GM18511 (cell line): ENCODE measurements around the gene NABP1.

Experiments
- ATAC-seq: cut with Tn5 transposase; IDR thresholded peaks from one replicate; pipeline ENCODE4 v1.9.1; 2021; ENCODE audit warnings: mild to moderate bottlenecking, moderate library complexity; ENCODE audit not compliant: unreplicated experiment

Gene NABP1

DNA sequence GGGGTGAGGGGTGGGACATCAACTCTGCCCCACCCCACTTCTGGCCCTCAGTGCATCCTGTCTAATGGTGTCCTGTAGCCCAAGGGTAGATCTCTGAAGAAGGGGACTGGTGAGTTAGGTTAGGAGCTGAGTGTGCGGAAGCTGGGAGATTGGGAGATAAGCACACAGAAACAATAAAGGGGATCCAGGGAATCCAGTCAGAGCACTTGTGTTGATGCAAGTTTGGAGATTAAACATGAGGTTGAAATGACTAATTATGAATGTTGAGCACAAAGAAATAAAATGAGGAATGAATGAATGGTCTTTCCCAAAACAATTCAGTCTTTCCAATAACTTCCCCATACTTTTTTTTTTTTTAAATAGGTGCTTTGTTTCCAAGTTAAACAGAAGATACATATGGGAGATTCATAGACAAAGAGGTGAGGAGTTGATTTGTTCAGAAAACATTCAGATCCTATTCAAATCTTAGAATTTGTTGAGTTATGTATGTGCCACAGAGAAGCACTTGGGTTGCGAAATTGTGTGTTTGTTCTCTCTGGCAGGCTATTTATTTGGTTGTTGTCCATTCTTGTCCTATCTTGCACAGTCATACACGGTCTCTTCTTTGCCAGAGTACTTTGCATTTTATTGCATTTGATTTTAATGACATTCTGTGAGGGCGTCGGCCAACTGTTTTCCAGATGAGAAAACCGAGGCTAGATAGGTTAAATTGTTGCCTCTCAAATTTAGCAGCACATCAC is 31.6 kb upstream of the NABP1 start:
- no peak for ATAC-seq

DNA sequence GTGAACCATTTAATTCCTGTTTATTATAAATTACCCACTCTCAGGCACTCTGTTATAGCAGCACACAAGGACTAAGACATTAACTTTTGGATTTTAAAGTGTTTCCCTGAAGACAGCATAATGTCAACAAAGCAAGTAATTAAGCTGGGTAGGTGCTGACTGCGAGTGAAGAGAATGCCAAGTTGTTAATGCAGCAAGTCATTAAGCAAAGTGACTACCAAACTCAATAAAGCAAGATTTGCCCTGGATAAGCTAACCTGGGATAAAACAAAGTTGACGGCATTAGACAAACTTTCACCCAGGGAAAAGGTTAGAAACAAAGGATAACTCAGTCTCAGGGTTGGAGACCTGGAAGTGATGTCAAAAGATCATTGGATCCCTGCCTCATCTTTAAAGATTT is 28.4 kb upstream of the NABP1 start:
- no peak for ATAC-seq

DNA sequence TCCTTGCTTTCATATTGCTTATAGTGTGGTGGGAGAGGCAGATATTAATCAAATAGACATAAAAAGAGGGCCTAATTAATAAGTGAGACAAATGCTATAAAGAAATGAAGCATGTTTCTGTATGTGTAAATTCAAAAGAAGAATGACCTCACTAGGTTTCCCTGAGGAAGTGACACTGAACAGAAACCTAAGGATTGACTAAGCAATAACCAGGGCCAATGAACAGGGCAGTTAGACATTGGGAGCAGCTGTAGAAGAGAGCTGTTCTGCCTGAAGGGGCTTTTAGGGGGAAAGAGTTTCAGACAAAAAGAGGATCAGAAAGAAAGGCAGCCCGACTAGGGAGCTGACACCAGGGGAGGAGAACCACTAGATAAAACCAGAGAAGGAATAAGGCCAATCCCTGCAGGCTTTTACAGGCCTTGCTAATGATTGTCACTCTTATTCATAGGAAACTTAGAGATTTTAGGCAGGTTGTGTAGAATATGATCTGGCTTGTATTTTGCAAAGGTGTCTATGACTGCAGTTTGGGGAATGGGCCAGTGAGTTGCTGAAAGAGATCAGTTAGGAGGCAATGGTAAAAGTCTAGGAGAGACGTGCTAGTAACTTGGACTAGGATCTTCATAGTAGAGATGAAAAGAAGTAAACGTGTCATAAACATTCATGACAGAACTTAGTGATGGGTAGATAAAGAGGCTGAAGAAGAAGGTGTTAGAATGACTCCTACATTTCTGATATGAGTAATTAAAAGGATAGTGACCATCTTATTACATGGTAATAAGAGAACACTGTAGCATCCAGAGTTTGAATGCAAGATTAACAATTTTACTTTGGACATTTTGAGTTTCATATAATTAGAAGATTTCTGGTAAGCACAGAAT is 26.8 kb upstream of the NABP1 start:
- ATAC-seq: peak; percentile 98

DNA sequence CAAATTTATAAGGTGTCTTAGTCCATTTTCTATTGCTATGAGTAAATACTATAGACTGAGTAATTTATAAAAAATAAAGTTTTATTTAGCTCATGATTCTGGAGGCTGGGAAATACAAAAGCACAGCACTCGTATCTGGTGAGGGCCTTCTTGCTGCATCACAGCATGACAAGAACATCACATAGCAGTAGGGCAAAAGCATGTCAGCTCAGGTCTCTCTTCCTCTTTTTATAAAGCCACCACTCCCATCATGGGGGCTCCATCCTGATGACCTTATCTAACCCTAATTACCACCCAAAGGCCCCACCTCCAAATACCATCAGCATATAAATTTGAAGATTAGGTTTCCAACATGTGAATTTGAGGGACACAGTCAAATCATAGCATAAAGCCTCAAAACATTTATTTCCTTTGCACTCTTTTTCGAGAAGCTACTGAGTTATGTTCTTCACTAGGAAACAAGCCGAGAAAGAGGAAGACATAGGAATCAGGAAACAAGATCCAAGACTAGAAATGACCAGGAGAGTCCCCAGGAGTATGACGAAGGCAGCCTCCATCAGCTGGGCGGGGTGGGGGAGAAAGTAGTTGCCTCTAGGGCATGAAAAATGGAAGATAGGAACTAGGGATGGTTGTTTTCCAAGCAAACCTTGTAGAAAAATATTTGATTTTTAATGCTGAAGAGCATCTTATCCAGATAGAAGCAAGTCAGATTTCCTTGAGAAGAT is 24.1 kb upstream of the NABP1 start:
- ATAC-seq: no peak

DNA sequence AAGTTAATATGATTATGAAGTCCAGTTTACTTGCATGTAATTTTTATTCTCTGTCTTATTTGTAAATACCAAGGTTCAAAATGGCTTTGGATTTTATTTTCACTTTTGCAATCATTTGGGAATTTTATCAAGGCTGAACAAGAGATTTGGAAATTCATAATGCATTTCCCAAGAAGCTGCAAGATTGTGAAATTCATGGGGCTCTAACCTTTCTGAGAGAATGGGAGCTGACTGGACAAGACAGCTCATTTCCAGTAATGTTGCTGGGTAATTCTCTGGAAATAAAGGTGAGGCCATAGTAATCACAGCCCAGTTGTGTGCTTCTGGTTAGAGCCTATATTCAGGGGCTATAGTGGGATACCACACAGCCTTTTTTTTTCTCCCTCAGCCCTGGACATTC is 21.5 kb upstream of the NABP1 start:
- no peak for ATAC-seq

DNA sequence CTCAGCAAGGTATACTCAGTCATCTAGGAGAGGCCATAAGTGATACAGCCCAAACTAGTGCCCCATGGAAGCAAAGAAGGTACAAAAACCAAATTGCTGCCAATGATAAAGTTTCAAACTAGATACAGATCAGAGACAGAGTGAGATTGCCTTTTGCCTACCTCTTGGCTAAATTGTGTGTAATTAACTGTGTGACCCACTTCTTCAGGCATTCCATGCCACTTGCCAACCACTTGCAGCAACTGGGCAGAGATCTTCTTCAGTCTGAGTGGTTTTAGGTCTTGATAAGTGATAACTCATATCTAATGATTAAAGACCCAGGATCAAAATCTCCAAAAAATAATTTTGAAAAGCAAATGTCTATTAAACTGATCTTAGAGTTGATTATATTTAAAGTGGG is 21.1 kb upstream of the NABP1 start:
- ATAC-seq: no peak

DNA sequence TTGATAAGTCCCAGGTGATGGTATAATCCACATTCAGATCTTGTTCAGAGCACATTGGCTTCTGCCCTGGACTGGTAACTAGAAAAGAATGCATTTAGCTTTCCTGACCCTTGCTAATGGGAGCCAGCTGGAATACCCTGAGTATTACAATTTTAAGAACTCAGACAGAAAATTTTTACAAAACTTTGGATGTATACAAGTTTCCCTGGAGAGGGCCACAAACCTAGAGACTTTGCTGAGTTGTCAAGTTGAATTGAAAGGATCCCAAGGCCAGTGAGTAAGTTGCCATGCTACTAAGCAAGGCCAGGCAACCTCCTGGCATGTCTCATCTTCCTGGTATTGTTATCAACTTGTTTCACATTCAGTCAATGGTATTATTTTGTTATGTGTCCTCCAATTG is 20.0 kb upstream of the NABP1 start:
- ATAC-seq: no peak

DNA sequence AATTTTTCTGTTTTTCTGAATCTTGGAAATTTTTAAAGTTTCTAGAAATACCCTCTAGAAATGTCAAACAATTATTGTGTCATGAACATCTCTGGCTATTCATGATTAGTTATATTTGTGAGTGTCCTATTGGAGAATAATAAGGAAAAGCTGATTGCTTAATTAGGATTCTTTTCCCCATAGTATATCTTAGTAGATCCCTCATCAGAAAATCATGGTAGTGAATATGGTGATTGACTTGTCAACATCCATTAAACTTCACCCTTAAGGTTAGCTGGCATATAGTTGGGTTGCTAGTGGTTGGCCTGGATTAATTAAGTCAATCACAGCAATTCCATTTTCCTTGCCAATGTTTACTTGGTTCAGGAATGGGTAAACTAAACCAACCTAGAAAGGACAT is 18.7 kb upstream of the NABP1 start:
- no peak for ATAC-seq

DNA sequence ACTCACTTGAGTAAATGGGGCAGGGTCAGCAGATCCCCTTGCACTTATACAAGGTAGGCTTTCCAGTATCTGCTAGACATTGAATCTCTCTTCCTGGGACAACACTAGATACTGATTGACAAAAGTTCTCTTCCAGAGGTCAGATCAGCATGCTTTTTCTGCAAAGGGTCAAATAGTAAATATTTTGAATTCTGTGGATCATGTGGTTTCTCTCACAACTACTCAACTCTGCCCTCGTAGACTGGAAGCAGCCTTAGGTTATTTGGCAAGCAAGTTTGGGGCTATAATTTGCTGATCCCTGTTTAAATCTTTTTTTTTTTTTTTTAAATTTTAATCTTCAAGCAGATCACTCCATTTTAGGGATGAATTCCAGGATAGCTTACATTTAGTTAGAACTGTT is 17.4 kb upstream of the NABP1 start:
- no peak for ATAC-seq

DNA sequence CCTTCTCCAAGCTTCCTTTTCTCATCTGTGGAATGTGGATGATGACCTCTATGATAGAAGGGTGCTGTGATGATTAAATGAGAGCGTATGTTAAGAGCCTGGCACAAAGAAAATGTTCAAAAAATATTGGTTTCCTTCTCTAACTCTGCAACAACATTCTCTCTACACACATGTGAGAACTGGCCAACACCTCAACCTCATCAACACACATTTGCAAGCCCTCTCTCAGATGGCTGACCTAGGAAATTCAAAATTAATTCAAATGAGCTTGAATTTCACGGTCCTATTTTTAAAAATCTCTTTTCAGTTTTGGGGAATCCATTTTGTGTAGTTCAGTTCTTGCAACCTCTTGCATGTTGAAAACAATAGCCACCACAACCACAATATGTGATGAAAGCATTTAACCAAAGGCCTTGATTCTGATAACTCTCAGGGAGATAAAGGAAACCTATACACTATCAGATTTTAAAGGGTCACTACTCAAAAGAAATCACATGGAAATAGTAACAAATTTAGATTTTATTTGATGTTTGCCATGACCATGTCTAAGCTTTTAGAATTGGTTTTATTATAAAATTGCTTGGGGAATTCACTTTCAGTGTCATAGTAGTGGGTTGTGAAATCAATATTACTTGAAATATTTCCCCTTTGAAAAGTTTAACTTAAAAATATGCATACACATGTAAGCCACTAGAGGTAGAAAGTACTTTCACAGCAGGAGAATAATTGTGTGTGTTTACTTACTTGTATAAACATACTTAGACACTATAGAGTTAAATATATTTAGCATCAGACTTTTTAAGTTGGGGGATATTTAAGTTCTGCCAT is 16.6 kb upstream of the NABP1 start:
- no peak for ATAC-seq

DNA sequence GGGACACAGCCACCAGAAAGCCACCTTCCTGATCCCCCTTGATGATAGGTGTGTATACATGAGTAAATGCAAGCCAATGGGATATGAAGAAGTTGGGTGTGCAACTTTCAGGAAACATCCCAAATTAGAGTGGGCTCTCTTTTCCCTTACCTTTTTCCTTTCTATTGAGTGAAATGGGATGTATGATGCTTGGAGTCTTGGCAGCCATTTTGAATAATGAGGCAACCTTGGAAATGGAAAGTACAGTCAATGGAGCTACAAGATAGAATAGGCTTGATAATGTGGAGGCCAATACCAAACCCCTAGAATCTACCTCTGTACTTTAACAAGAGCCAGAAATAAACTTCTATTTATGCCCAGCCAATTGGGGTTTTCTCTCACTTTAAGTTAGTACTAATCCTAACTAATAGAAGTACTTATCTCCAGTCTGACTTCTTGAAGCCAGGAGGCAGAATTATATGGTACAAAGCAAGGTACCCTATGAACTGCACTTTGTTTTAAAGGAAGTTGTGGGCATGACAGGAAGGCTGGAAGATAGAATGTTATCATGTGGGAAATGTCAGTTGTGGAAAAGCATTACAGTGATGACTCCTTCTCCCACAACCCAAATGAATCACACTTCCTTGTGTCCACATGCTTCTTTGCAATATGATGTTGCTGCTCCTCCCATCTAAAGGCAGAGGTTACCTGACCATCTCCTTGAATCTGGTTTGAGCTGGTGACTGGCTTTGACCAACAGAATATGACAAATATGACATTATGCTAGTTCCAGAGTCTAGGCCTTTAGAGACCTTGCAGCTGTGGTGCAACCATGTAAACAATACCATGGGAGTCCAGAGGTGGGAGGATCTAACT is 12.9 kb upstream of the NABP1 start:
- ATAC-seq: no peak

DNA sequence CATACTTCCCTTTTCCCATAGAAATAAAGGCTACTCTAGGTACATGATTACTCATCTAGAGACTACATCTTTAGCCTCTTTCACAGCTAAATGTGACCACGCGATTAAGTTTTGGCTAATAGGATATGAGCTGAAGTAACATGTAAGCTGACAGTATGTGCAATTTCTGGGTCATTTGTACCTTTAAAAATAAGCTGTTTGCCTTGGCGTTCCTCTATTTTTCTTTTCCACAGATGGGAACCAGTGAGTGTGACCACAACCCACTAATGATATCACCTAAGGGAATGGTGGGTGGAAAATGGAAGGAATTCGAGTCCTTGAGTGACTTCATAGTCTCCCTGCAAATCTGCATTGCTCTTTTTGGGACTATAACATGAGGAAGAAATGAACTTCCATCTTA is 11.7 kb upstream of the NABP1 start:
- no peak for ATAC-seq

DNA sequence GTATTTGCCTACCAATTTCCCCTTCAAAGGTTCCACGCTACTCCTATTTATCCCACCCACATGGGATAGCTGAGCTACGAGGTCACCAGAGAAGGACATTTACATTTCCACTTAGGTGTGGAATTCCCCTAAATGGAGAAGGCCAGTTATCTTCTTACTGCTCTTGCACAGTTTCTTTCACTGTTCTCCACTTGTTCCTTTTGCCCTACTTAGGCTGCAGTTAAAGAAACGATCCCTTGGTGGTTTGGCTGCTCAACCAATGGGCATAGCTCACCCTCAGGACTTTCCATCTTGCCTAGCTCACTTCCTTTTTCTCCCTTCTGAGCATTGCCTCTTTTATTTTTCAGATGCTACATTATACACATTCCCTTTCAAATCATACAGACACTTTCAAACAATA is 11.2 kb upstream of the NABP1 start:
- peak; percentile 74 for ATAC-seq

DNA sequence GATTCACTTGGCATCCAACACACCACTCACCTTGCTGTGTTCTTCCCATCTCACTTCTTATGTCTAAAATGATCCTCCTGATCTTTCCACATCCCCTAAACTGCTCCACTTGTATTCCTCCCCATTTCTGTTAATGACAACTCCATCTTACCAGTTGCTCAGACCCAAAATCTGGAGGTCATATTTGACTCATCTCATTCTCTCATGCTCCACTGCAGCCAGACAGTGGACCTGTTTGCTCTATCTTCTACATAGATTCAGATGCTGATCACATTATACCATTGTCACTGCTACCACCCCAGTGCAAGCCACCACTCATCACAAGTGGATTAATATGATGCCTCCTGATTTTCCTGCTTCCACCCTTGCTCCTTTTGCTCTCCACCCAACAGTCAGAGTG is 7.9 kb upstream of the NABP1 start:
- ATAC-seq: peak; percentile 65

DNA sequence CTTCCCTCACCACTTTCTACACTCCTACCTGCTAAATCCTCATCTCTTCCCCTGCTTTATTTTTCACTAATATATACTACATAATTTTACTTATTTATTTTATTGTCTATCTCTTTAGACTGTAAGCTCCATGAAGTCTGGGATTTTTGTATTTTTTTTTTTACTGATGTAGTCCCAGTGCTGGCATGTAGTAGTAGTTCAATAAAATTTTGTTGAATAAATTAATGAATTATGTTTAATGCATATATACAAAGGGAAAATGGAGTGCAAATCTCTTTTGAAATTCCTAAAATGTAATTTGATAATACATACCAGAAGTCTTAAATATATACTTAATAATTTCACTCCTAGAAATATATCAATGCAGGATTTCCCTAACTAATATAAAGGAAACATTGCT is 7.1 kb upstream of the NABP1 start:
- ATAC-seq: no peak

DNA sequence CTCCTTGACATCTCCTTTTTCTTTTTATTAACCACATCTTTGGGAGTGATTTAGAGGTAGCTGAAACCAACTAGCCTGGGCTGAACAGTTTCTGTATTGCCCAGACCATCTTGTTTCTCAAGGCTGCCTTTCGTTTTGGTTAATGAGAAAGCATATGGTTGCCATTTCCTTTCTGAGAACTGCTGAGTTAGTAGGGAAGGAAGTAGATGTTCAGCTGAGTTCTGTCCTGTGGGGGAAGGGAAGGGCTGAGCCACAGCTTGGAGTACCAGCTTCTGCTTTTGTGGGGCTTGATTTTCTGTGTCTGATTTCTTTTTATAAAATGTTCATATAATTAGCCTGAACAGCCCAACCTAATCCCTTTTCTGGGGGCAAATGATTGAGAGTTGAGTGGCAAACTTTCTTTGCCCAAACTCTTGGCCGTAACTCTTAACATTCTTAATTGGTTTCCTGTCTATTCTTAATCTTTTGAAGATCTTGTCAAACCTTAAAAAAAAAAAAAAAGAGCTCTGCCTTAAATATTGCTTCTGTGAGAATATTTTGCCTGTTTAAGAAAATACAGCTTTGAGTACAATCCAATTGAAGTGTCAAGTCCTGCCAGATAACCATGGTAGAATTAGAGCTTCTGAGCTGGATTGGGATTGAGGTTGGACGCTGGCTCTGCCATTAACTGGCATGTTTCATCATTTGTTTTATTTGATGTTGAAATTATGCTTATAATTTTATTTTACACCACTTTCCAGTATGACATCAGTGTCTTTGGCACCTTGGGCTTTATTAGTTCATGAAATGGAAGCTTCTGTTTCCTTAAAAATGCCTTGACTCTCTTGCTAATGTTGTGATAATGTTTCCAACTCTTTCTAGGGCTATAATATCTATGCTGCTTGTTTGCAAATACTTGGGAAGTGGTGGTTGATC is 1.9 kb upstream of the NABP1 start:
- ATAC-seq: peak; percentile 57

DNA sequence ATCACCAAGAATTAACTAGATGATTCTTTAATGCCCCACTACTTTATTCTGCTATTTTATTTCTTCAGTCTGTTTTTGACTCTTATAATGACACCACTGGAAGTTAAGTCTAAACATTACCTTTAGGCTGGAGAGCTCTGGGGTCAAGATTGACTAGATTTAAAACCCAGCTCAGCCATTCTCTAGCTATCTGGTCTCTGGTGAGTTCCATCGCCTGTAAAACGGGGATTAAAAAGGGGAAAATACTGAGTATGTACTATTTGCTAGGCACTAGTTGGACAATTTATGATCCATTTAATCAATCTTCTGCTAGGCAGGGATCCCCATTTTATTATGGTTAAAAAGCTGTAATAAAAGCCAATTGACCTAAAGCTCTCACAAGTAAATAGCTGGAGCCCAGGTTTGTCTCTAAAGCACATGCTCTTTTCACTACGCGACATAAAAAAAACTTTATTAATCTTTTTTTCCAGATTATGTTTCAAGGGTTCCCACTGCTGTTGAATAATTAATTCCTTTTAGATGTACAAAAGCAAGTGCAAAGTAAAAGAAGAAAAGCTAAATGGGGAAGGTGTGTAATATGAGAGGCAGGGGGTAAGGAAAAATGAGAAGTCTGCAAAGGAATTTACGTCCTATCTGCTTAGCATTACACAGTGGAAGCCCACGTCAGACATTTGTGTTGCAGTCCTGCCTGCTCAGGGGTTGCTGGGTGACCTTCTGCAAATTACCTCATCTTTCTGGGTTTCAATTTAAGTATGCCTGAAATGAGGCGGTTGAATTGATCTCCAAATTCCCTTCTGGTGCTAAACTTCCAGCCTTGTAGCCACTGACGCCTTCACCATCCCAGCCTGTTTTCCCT is 918 bp upstream of the NABP1 start:
- ATAC-seq: peak; percentile 40
